DMS114 treated with DMSO at 0.1 percent for 48 hours (cell line): ENCODE data around the gene BIRC3.
"Not testable (repeated sequence)": the region's sequence is repeated elsewhere in the genome, so short reads cannot be mapped to it uniquely, and the experiment has no call there.

Experiments
- DNase-seq: peaks from one replicate; lab custom pipeline; 2025; ENCODE audit not compliant: unreplicated experiment; lab: John Stamatoyannopoulos, UW

The BIRC3 gene

DNA sequence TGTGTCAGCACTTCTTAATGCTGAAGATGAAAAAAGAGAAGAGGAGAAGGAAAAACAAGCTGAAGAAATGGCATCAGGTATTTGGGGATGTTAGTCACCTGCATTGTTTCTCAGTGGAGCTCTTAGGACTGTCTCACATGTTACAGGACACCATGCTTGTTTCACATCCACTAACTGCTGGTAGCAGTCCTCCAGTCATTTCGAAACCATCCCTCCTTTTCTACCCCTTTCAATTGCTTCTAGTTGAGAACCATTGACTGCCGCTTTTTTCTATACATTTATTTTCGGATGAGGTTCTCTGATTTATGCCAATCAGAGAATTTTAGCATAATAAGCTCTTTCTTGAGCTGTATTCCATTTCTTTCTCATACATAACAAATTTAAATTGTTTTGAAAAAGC lies 51.2 kb downstream of the BIRC3 start:
- no peak for DNase-seq

DNA sequence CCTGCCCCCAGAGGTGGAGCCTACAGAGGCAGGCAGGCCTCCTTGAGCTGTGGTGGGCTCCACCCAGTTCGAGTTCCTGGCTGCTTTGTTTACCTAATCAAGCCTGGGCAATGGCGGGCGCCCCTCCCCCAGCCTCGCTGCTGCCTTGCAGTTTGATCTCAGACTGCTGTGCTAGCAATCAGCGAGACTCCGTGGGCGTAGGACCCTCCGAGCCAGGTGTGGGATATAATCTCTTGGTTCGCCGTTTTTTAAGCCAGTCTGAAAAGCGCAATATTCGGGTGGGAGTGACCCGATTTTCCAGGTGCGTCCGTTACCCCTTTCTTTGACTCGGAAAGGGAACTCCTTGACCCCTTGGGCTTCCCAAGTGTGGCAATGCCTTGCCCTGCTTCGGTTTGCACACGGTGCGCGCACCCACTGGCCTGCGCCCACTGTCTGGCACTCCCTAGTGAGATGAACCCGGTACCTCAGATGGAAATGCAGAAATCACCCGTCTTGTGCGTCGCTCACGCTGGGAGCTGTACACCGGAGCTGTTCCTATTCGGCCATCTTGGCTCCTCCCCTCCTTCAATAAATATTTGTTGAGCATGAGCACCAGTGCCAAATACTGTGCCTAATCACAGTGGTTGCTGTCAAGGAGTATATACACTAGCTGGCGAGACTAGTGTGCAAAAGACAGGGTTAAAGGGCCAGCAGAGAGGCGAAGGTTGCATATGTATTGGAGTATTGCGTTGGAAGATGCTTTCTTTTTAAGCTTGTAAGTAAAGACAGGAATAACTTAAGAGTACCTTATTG lies 57.5 kb downstream of the BIRC3 start:
- DNase-seq, result not testable (repeated sequence)

DNA sequence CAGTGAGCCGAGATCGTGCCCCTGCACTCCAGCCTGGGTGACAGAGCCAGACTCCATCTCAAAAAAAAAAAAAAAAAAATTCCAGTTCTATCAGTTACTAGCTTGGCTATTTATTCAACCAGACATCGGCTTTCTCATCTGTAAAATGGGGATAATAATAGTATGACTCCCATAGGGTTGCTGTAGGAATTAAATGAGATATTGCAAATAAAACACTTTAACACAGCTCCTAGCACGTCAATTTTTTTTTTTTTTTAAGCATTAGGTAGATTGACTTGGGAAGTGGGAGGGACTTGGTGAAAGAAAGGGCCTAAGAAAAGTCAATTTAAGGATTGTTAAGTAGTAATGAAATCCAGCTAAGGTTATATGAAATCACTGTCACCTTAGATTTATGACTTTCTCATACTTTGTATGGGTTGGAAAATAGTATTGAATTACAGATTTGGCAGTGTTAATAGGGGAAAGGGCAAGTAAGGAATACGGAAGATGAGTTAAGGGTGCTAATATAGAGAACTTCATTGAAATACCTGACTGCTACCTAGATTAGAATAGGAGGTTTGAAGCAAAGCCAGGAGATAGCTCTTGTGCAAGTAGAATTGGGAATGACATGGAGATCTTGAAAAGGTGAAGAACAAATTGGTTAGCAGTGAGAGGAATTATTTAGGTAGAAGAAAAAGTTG lies 58.6 kb downstream of the BIRC3 start:
- DNase-seq, result no peak

DNA sequence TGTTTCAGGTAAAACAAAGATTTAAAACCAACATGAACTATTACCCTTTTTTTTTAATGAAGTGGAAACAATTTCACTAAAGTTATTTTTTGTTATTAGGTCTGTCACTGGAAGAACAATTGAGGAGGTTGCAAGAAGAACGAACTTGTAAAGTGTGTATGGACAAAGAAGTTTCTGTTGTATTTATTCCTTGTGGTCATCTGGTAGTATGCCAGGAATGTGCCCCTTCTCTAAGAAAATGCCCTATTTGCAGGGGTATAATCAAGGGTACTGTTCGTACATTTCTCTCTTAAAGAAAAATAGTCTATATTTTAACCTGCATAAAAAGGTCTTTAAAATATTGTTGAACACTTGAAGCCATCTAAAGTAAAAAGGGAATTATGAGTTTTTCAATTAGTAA lies 60.6 kb downstream of the BIRC3 start:
- DNase-seq, result no peak

DNA sequence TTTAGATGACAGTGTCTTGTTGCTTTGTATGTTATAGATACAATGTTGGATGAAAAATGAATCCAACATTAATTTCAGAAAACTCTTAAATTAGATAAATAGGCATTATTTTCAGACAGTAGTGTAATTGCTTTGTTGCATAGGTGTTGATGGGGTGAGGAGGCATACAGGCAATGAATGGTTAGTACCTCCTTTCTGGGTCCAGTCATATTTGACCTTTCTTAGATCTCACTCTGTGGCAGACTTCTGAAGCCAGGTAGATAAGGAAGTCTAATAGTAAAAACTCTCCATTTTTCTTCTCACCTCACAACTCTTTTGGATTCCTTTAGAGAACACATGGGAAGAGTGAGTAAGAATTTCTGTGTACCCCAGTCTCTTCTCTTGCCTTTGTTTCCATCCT lies 61.5 kb downstream of the BIRC3 start:
- DNase-seq, result no peak

GRCh38 chr11:102382384-102382783 lies 65.1 kb downstream of the BIRC3 start:
- no peak for DNase-seq

GRCh38 chr11:102383839-102384238 lies 66.6 kb downstream of the BIRC3 start:
- DNase-seq, result no peak

DNA sequence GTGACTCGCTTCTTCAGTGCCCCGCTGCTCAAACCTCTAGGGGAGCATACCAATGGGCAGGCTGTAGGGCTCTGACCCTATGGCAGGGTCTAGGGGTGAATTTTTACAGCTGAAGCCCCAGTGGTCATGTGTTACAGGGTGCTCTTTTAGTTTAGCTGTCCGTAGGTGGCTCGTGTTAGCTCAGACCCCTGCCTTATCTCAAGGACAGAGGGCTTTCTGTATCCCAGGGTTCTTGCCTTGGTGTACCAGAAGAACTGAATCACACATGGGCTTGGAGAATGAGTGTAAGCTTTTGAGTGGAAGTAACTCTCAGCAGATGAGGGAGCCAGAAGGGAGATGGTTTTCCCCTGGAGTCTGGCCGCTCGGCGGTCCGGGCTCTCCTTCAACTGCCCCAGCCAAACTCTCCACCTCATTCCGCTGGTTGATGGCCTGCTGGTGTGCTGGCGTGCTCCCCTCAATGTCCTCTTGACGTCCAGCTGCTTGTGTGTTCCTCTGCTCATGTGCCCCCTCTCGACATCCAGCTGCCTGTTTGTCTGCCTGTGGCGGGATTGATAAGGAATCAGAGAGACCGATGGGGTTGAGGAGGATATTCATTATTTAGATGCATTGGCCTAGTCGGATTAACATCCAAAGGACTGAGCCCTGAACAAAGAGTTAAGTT lies 67.3 kb downstream of the BIRC3 start:
- no peak for DNase-seq

DNA sequence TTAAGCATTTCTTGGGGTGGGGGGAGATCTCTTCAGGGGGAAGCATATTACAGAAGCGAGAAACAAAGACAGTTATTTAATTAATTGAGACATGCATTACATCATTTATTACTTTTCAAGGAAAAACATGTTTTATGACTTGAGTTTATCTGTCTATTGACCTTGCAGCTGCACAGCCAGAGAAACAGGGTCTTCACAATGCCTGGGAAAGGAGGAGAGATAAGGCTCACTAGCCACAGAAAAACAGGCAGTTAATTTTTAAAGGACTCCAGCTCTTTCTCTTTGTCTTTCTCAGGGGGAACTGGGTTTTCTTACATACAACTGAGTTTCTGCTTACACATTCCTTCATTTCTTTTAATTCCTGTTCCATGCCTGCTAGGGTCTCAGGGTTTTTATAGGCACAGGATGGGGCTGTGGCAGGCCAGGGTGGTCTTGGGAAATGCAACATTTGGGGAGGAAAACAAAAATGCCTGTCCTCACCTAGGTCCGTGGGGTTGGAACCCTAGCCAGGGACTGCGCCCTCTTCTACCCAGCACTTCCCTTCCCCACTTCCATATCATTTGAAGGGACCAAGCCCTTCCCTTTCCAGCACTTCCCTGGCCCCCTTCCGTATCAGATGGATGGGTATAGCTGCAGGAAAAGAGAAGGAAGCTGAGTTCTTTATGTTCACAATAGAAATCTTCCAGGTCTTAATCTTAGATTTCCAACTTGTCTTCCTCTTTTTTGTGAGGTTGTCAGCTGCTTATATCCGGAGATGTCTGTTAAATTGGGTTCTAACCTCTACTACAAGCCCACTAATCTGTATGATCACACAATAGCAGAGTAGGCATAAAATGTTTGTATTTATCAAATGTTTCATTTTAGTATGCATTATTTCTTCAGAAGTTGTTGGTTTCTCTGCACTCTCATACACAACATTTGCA lies 68.1 kb downstream of the BIRC3 start:
- no peak for DNase-seq

- no peak for DNase-seq
These were observed 69.0 kb downstream of the BIRC3 start for GRCh38 chr11:102386136-102386734.

- no peak for DNase-seq
These were observed 69.9 kb downstream of the BIRC3 start for GRCh38 chr11:102387043-102387781.
